ENCODE data around the gene SMIM9. TPM values are rescaled to one million over a fixed set of nuclear protein-coding genes. Genes with fewer than 3 reads are reported as not detected.
"Not testable (repeated sequence)": the region's sequence is repeated elsewhere in the genome, so short reads cannot be mapped to it uniquely, and the experiment has no call there.

The SMIM9 gene
- polyA plus RNA-seq: not detected in 3 replicates
- polyA plus RNA-seq (2011; ENCODE audit: low read depth): not detected
- not detected in 2 replicates for polyA plus RNA-seq (2011; cell fraction: cytosol; rRNA removed)
- polyA plus RNA-seq (2011; cell fraction: nucleus; rRNA removed): not detected in 2 replicates
- polyA plus RNA-seq (2012; ENCODE audit: low replicate concordance): not detected in 2 replicates
- not detected in 3 replicates for polyA minus RNA-seq
- not detected for polyA minus RNA-seq (2011; cell fraction: cytosol; rRNA and poly(A)+ RNA removed)
- polyA minus RNA-seq (2011; cell fraction: nucleus; rRNA and poly(A)+ RNA removed): not detected in 2 replicates

GRCh38 chrX:154834562-154834961 lies at the start of gene SMIM9:
SMIM9 (minus strand) TSS chrX:154834662; CDS start chrX:154830856, 3,806 bp downstream.
- Histone ChIP-seq H4K20me1 (ENCODE audit: control insufficient read depth, extremely low read depth, insufficient read depth, low read length) (no peaks in the 10 kb centered on the region), H3K79me2 (ENCODE audit: control insufficient read depth, insufficient read depth, low read length) (no peaks in the 10 kb centered on the region), H3K27me3 (ENCODE audit: control insufficient read depth, extremely low read depth, insufficient read depth, low read length) (no peaks in the 10 kb centered on the region), H3K9ac (ENCODE audit: control insufficient read depth, extremely low read depth, insufficient read depth, low read length) (no peak within 1 kb of the TSS), H3K4me2 (ENCODE audit: control insufficient read depth, extremely low read depth, insufficient read depth, low read depth, low read length) (no peak within 1 kb of the TSS), H3K9me3 (ENCODE audit: control insufficient read depth, low read depth, low read length) (no peaks in the 10 kb centered on the region), H3K4me3 (ENCODE audit: control insufficient read depth in 2 of 3, extremely low read depth in 1 of 3, insufficient read depth in 2 of 3, low read depth in 1 of 3, low read length in 3 of 3) (no peak within 1 kb of the TSS), H3K27ac (ENCODE audit: control insufficient read depth, insufficient read depth, low read length) (no peak within 1 kb of the TSS), H2AFZ (ENCODE audit: control insufficient read depth, low read length) (no peak within 1 kb of the TSS), H3K4me1 (ENCODE audit: control insufficient read depth, extremely low read depth, insufficient read depth, low read length) (no peaks in the 10 kb centered on the region), H3K9me1 (ENCODE audit: control insufficient read depth, extremely low read depth, insufficient read depth, low read length) (no peaks in the 10 kb centered on the region), H3K36me3 (ENCODE audit: control insufficient read depth in 2 of 2, extremely low read depth in 1 of 2, insufficient read depth in 2 of 2, low read length in 2 of 2) (no peaks in the 10 kb centered on the region)
- no peak for DNase-seq (ENCODE audit: low read depth, low spot score)
- no peak for TF ChIP-seq EZH2 (IDR thresholded peaks at IDR 0.05; ENCODE audit: low read length)
- no peak for TF ChIP-seq CTCF (optimal IDR thresholded peaks at IDR 0.05 in 1 of 3, IDR thresholded peaks at IDR 0.05 in 1 of 3, conservative IDR thresholded peaks at IDR 0.05 in 1 of 3; ENCODE audit: extremely low read depth in 1 of 3, insufficient read depth in 2 of 3, low read length in 3 of 3)
- dilution Hi-C loops (cut with MboI; ENCODE audit: extremely low pct_ligation_motif_present, low sequenced_read_pairs): no loop called here
- no peak for FAIRE-seq

- dilution Hi-C loops (cut with MboI; ENCODE audit: extremely low pct_ligation_motif_present, low sequenced_read_pairs): not testable (repeated sequence)
Observed at GRCh38 chrX:154884069-154884468, 49.6 kb upstream of the SMIM9 start.

GRCh38 chrX:154873329-154873728 lies 38.9 kb upstream of the SMIM9 start:
- H3K4me2 ChIP-seq (ENCODE audit: control insufficient read depth, extremely low read depth, insufficient read depth, low read depth, low read length): no peak overlapping the region
- no peaks in the 10 kb centered on the region for H4K20me1 ChIP-seq (ENCODE audit: control insufficient read depth, extremely low read depth, insufficient read depth, low read length)
- H3K36me3 ChIP-seq (ENCODE audit: control insufficient read depth in 2 of 2, extremely low read depth in 1 of 2, insufficient read depth in 2 of 2, low read length in 2 of 2): no peaks in the 10 kb centered on the region
- FAIRE-seq (no peak), DNase-seq (ENCODE audit: low read depth, low spot score) (no peak)
- no peak overlapping the region for H3K9ac ChIP-seq (ENCODE audit: control insufficient read depth, extremely low read depth, insufficient read depth, low read length)
- H3K79me2 ChIP-seq (ENCODE audit: control insufficient read depth, insufficient read depth, low read length): no peaks in the 10 kb centered on the region
- H3K27me3 ChIP-seq (ENCODE audit: control insufficient read depth, extremely low read depth, insufficient read depth, low read length): no peaks in the 10 kb centered on the region
- H3K9me1 ChIP-seq (ENCODE audit: control insufficient read depth, extremely low read depth, insufficient read depth, low read length): no peaks in the 10 kb centered on the region
- H3K4me3 ChIP-seq (ENCODE audit: control insufficient read depth in 2 of 3, extremely low read depth in 1 of 3, insufficient read depth in 2 of 3, low read depth in 1 of 3, low read length in 3 of 3): no peak overlapping the region
- dilution Hi-C loops (cut with MboI; ENCODE audit: extremely low pct_ligation_motif_present, low sequenced_read_pairs): no loop called here
- no peaks in the 10 kb centered on the region for H3K4me1 ChIP-seq (ENCODE audit: control insufficient read depth, extremely low read depth, insufficient read depth, low read length)
- TF ChIP-seq CTCF (optimal IDR thresholded peaks at IDR 0.05 in 1 of 3, IDR thresholded peaks at IDR 0.05 in 1 of 3, conservative IDR thresholded peaks at IDR 0.05 in 1 of 3; ENCODE audit: extremely low read depth in 1 of 3, insufficient read depth in 2 of 3, low read length in 3 of 3) (no peak), EZH2 (IDR thresholded peaks at IDR 0.05; ENCODE audit: low read length) (no peak)
- H3K9me3 ChIP-seq (ENCODE audit: control insufficient read depth, low read depth, low read length): no peaks in the 10 kb centered on the region
- no peak overlapping the region for H3K27ac ChIP-seq (ENCODE audit: control insufficient read depth, insufficient read depth, low read length)
- no peak overlapping the region for H2AFZ ChIP-seq (ENCODE audit: control insufficient read depth, low read length)

More at GRCh38 chrX:154884069-154884468, 49.6 kb upstream of the SMIM9 start:
- H2AFZ ChIP-seq (ENCODE audit: control insufficient read depth, low read length); H3K27me3 ChIP-seq (ENCODE audit: control insufficient read depth, extremely low read depth, insufficient read depth, low read length); H3K9me3 ChIP-seq (ENCODE audit: control insufficient read depth, low read depth, low read length); H3K9me1 ChIP-seq (ENCODE audit: control insufficient read depth, extremely low read depth, insufficient read depth, low read length); DNase-seq (ENCODE audit: low read depth, low spot score); H3K4me1 ChIP-seq (ENCODE audit: control insufficient read depth, extremely low read depth, insufficient read depth, low read length); H3K36me3 ChIP-seq (ENCODE audit: control insufficient read depth in 2 of 2, extremely low read depth in 1 of 2, insufficient read depth in 2 of 2, low read length in 2 of 2); H4K20me1 ChIP-seq (ENCODE audit: control insufficient read depth, extremely low read depth, insufficient read depth, low read length); H3K27ac ChIP-seq (ENCODE audit: control insufficient read depth, insufficient read depth, low read length); H3K4me2 ChIP-seq (ENCODE audit: control insufficient read depth, extremely low read depth, insufficient read depth, low read depth, low read length); H3K79me2 ChIP-seq (ENCODE audit: control insufficient read depth, insufficient read depth, low read length); H3K4me3 ChIP-seq (ENCODE audit: control insufficient read depth in 2 of 3, extremely low read depth in 1 of 3, insufficient read depth in 2 of 3, low read depth in 1 of 3, low read length in 3 of 3); FAIRE-seq; H3K9ac ChIP-seq (ENCODE audit: control insufficient read depth, extremely low read depth, insufficient read depth, low read length): not testable (repeated sequence)

GRCh38 chrX:154868522-154868921 lies 34.1 kb upstream of the SMIM9 start:
- H3K36me3 ChIP-seq (ENCODE audit: control insufficient read depth in 2 of 2, extremely low read depth in 1 of 2, insufficient read depth in 2 of 2, low read length in 2 of 2); H3K4me2 ChIP-seq (ENCODE audit: control insufficient read depth, extremely low read depth, insufficient read depth, low read depth, low read length); H3K9ac ChIP-seq (ENCODE audit: control insufficient read depth, extremely low read depth, insufficient read depth, low read length); FAIRE-seq; H4K20me1 ChIP-seq (ENCODE audit: control insufficient read depth, extremely low read depth, insufficient read depth, low read length); H3K79me2 ChIP-seq (ENCODE audit: control insufficient read depth, insufficient read depth, low read length); H3K9me3 ChIP-seq (ENCODE audit: control insufficient read depth, low read depth, low read length); H3K4me3 ChIP-seq (ENCODE audit: control insufficient read depth in 2 of 3, extremely low read depth in 1 of 3, insufficient read depth in 2 of 3, low read depth in 1 of 3, low read length in 3 of 3); H3K27me3 ChIP-seq (ENCODE audit: control insufficient read depth, extremely low read depth, insufficient read depth, low read length); H3K27ac ChIP-seq (ENCODE audit: control insufficient read depth, insufficient read depth, low read length); DNase-seq (ENCODE audit: low read depth, low spot score); dilution Hi-C loops (cut with MboI; ENCODE audit: extremely low pct_ligation_motif_present, low sequenced_read_pairs); H2AFZ ChIP-seq (ENCODE audit: control insufficient read depth, low read length); H3K4me1 ChIP-seq (ENCODE audit: control insufficient read depth, extremely low read depth, insufficient read depth, low read length); H3K9me1 ChIP-seq (ENCODE audit: control insufficient read depth, extremely low read depth, insufficient read depth, low read length): not testable (repeated sequence)
